Adipocyte (in vitro differentiated cells): ENCODE results near the gene IP6K1.
A peak's percentile ranks its signal among the peaks of the same experiment; 100 is the strongest.

Experiments
- DNase-seq: peaks from one replicate; pipeline ENCODE4 v3.0.0-alpha.2; 2015; ENCODE audit warnings: low read depth
- H3K27me3 ChIP-seq: replicated peaks from 2 replicates; pipeline ENCODE4 v1.7.0; 2013; ENCODE audit warnings: mild to moderate bottlenecking, low read length, moderate library complexity; ENCODE audit not compliant: control insufficient read depth, insufficient read depth
- H3K36me3 ChIP-seq: 2 replicates; pipeline ENCODE4 v1.7.0; 2013; ENCODE audit warnings: low read length, mild to moderate bottlenecking, moderate library complexity; ENCODE audit not compliant: control insufficient read depth, insufficient read depth, severe bottlenecking
- H3K4me1 ChIP-seq: 2 replicates; pipeline ENCODE4 v1.7.0; 2013; ENCODE audit warnings: mild to moderate bottlenecking, low read length, moderate library complexity; ENCODE audit not compliant: control insufficient read depth, insufficient read depth
- H3K4me3 ChIP-seq: 2 replicates; pipeline ENCODE4 v1.7.0; 2013; ENCODE audit warnings: mild to moderate bottlenecking, low read length, moderate library complexity
- H3K9ac ChIP-seq: 2 replicates; pipeline ENCODE4 v1.7.0; 2013; ENCODE audit warnings: mild to moderate bottlenecking, low read length, moderate library complexity
- H3K9me3 ChIP-seq: 2 replicates; pipeline ENCODE4 v1.7.0; 2013; ENCODE audit warnings: mild to moderate bottlenecking, low read length, moderate library complexity; ENCODE audit not compliant: control insufficient read depth

The IP6K1 gene

DNA sequence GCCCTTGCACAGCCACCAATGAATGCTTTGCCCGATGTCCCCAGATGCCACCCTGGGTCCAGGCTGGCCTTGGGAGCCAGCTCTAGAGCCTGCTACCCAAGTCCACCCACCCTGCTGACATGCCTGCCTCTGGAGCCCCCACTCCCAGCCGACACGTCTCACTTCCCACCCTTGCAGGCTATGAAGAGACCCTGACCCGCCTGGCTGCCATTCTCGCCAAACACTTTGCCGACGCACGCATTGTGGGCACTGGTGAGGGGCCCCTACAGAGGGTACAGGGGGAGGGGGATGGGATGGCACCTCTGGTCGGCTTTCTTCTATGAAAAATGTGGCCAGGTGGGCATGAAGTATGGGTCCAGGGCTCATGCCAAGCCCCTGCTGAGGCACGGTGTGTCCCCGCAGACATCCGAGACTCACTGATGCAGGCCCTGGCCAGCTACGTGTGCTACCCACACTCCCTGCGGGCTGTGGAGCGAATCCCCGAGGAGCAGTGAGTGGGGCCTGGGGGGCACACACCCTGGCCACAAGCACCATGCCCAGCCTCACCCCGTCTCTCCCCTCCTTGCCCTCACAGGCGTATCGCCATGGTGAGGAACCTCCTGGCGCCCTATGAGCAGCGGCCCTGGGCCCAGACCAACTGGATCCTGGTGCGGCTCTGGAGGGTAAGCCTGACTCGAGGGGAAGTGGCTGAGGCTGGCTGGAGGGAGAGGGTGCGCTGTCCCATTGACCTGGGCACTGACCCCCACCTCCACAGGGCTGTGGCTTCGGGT is 72.8 kb downstream of the IP6K1 start:
- no peak for DNase-seq
- Histone ChIP-seq H3K36me3 (peaks cover 23% of the 10 kb centered on the region), H3K9ac (no peak overlapping the region), H3K27me3 (no peaks in the 10 kb centered on the region), H3K9me3 (no peaks in the 10 kb centered on the region), H3K4me3 (no peak overlapping the region), H3K4me1 (peaks cover 2% of the 10 kb centered on the region)

GRCh38 chr3:49712631-49713317 is 73.6 kb downstream of the IP6K1 start:
- peaks cover 23% of the 10 kb centered on the region for H3K36me3 ChIP-seq
- H3K9me3 ChIP-seq = no peaks in the 10 kb centered on the region
- no peak overlapping the region for H3K9ac ChIP-seq
- H3K4me1 ChIP-seq = no peaks in the 10 kb centered on the region
- H3K27me3 ChIP-seq = no peaks in the 10 kb centered on the region
- no peak overlapping the region for H3K4me3 ChIP-seq
- DNase-seq = no peak

DNA sequence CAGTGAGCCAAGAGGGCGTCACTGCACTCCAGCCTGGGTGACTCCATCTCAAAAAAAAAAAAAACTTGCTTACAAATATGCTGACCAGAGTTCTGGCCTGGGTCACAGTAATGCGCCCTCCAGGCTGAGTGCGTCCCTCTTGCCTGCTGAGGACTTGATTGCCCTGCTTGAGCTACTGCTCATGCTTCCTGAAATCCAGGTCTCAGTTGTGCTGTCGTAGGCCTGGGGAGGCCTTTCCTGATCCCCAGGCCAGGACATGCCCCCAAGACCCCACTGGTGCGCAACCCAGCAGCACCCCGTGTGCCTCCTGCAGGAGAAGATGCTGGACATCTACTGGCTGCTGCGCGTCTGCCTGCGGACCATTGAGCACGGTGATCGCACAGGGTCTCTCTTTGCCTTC is 74.2 kb downstream of the IP6K1 start:
- Histone ChIP-seq H3K9me3 (no peaks in the 10 kb centered on the region), H3K4me1 (no peaks in the 10 kb centered on the region), H3K27me3 (no peaks in the 10 kb centered on the region), H3K4me3 (no peak overlapping the region), H3K36me3 (peaks cover 26% of the 10 kb centered on the region), H3K9ac (no peak overlapping the region)
- DNase-seq = no peak

GRCh38 chr3:49711489-49711888 is 74.9 kb downstream of the IP6K1 start:
- DNase-seq = no peak
- Histone ChIP-seq H3K9me3 (no peaks in the 10 kb centered on the region), H3K4me1 (no peaks in the 10 kb centered on the region), H3K27me3 (no peaks in the 10 kb centered on the region), H3K4me3 (no peak overlapping the region), H3K36me3 (peaks cover 33% of the 10 kb centered on the region), H3K9ac (no peak overlapping the region)

DNA sequence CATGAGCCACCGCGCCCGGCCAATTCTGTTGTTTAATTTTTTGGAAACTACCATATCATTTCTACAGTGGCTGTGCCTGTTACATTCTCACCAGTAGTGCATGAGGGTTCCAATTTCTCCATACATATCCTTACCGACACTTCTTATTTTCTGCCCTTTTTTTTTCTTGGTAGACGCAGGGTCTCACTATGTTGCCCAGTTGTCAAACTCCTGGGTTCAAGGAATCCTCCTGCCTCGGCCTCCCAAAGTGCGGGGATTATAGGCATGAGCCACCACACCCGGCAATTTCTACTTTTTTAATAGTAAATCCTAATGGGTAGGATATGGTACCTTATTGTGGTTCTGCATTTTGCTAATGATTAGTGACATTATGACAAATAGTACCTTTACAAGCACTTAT is 76.5 kb downstream of the IP6K1 start:
- Histone ChIP-seq H3K27me3 (no peaks in the 10 kb centered on the region), H3K9me3 (no peaks in the 10 kb centered on the region), H3K9ac (no peak overlapping the region), H3K4me1 (no peaks in the 10 kb centered on the region), H3K4me3 (no peak overlapping the region), H3K36me3 (peaks cover 41% of the 10 kb centered on the region)
- no peak for DNase-seq

DNA sequence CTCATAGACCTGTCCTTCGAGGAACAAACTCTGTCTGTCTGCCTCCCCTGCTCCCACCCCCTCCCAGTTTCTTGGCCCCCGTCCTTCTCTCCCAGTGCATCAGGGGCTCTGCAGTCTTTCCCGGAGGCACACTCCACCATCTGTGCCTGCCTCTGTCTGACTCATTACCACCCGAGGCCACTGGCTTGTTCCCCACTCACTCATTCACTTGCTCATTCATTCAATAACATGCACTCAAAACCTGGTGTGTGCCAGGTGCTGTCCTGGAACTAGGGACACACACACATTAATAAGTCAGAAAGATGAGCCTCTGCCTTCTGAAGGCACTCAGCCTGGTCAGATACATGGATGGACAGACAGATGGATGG is 79.2 kb downstream of the IP6K1 start:
- H3K27me3 ChIP-seq = no peaks in the 10 kb centered on the region
- no peaks in the 10 kb centered on the region for H3K9me3 ChIP-seq
- peaks cover 46% of the 10 kb centered on the region for H3K36me3 ChIP-seq
- H3K4me3 ChIP-seq = no peak overlapping the region
- H3K9ac ChIP-seq = no peak overlapping the region
- H3K4me1 ChIP-seq = no peaks in the 10 kb centered on the region
- no peak for DNase-seq

DNA sequence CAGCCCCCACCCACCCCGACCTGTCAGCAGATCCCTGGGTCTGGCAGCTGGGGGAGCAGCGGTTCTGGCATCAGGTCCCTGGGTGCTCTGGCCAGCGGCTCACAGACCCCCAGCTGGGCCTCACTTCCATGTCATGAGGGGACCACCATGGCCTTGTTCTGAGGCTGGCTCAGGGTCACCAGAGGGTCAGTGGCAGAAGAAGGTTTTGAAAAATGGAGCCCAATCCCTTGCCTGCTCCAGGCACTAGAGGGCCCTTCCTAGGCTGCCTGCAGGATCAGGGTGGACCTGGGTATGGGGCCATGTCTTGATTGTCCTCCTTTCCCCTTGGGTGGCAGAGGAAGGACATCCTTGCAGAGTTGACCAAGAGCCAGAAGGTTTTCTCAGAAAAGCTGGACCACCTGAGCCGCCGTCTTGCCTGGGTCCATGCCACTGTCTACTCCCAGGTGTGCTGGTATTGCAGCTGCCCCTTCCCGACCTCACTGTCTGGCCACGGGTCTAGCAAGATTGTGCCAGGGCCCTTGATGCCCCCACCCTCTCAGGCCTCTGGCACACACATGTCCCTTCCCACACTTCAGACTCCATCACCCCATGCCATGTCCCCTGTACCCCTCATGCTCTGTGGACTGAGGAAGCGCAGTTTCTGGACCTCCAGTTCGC is 79.8 kb downstream of the IP6K1 start:
- no peak for DNase-seq
- H3K27me3 ChIP-seq = no peaks in the 10 kb centered on the region
- H3K36me3 ChIP-seq = peaks cover 43% of the 10 kb centered on the region
- no peak overlapping the region for H3K9ac ChIP-seq
- H3K9me3 ChIP-seq = no peaks in the 10 kb centered on the region
- H3K4me3 ChIP-seq = no peak overlapping the region
- no peaks in the 10 kb centered on the region for H3K4me1 ChIP-seq

GRCh38 chr3:49705390-49705960 is 80.9 kb downstream of the IP6K1 start:
- Histone ChIP-seq H3K9ac (no peak overlapping the region), H3K27me3 (no peaks in the 10 kb centered on the region)
- DNase-seq = no peak

DNA sequence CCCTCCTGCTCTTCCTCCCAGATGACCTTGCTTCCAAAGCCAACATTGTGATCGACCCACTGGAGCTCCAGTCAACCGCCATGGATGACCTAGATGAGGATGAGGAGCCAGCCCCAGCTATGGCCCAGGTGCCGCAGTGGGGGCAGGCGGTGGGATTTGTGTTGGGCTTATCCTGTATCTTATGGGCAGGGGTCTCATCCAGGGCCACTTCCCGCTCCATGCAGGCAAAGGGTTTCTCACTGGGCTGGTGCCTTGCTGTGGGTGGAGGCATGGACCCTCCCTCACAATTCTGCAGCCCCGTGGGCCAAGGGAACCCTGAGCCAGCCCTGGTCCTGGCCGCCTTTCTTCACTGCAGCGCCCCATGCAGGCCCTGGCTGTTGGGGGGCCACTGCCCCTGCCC is 81.7 kb downstream of the IP6K1 start:
- H3K36me3 ChIP-seq = peaks cover 41% of the 10 kb centered on the region
- no peak overlapping the region for H3K9ac ChIP-seq
- H3K27me3 ChIP-seq = no peaks in the 10 kb centered on the region
- no peaks in the 10 kb centered on the region for H3K4me1 ChIP-seq
- no peaks in the 10 kb centered on the region for H3K9me3 ChIP-seq
- DNase-seq = no peak
- no peak overlapping the region for H3K4me3 ChIP-seq

More at GRCh38 chr3:49705390-49705960, 80.9 kb downstream of the IP6K1 start:
- H3K36me3 ChIP-seq = peaks cover 41% of the 10 kb centered on the region
- H3K9me3 ChIP-seq = no peaks in the 10 kb centered on the region
- no peak overlapping the region for H3K4me3 ChIP-seq
- no peaks in the 10 kb centered on the region for H3K4me1 ChIP-seq

DNA sequence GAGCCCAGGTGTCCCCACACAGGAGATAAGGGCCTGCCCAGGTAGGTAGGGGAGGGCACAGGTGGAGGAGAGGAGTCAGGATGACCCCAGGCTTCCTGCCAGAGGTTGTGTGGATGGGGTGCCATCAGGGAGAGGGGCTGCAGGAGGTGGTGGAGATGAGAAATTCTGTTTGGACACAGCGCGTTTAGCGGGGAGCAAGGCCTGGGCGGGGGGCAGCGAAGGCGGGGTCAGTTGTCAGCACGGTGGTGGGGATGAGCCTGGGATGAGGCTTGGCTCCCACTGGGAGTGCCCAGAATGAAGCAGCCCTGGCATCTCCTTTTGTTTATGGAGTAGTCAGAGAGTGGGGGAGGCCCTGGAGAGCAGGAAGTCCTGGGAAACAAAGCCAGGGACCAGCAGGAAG is 82.4 kb downstream of the IP6K1 start:
- no peak overlapping the region for H3K4me3 ChIP-seq

DNA sequence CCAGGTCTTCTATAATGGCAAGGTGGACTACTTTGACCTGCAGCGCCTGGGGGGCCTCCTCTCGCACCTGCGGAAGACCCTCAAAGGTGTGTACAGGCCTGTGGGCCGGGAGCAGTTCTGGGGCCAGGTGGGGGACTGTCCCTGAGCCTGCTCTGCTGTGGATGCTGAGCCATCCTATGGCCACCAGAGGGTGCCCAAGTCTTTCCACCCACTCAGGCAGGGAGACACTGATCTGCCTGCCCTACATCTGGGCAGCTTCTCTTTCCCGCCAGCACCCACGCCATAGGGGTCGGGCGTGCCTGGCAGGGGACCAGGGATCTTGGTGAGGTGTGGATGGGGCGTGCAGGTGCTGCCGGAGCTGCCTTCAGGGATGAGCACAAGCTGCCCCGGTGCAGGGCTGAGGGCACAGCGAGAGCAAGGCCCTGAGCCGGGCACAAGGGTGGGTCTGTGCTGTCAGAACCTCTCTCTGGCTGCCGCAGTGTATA is 82.9 kb downstream of the IP6K1 start:
- Histone ChIP-seq H3K27me3 (no peaks in the 10 kb centered on the region), H3K4me1 (peaks cover 5% of the 10 kb centered on the region), H3K36me3 (peaks cover 45% of the 10 kb centered on the region), H3K4me3 (no peak overlapping the region), H3K9ac (no peak overlapping the region), H3K9me3 (no peaks in the 10 kb centered on the region)
- DNase-seq = peak; percentile 74

More for the DNA sequence above, 82.4 kb downstream of the IP6K1 start:
- Histone ChIP-seq H3K4me1 (peaks cover 5% of the 10 kb centered on the region), H3K36me3 (peaks cover 41% of the 10 kb centered on the region), H3K27me3 (no peaks in the 10 kb centered on the region), H3K9ac (no peak overlapping the region), H3K9me3 (no peaks in the 10 kb centered on the region)
- DNase-seq = no peak
